HG02884 (cell line): Measurements from ENCODE around the gene SMG6.

ENCODE experiments used
- ATAC-seq: cut with Tn5 transposase; IDR thresholded peaks from one replicate; pipeline ENCODE4 v1.9.1; 2021; ENCODE audit warnings: mild to moderate bottlenecking, moderate library complexity; ENCODE audit not compliant: unreplicated experiment

The SMG6 gene

DNA sequence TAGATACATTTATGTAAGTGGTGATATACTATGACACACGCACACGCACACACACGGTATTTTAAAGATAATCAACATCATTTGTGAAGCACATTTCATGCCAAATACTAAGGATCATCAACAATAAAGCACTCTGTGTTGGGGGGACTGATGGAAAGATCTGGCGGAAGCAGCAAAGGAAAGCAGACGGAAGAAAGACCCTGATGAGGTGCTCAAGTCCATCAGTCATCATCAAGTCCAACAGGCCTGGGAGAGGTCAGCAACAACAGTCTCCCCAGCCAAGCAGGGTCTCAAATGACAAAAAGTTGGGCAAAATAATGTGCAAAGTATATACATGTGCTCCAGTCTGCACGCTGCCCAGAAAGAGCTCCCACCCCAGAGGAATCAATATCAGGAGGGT, 193.1 kb downstream of the SMG6 start:
- no peak for ATAC-seq

DNA sequence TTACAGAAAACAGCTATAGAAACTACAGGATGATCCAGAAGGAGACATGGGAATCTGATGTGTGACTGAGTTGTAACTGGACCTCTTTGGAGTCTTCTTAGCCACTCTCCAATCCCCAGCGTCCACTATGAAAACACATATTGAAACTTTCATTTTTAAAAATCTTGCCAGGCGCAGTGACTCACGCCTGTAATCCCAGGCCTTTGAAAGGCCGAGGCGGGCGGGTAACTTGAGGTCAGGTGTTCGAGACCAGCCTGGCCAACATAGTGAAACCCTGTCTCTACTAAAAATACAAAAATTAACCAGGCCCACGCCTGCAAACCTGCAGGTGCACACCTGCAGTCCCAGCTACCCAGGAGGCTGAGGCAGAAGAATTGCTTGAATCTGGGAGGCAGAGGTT, 195.4 kb downstream of the SMG6 start:
- ATAC-seq = no peak

DNA sequence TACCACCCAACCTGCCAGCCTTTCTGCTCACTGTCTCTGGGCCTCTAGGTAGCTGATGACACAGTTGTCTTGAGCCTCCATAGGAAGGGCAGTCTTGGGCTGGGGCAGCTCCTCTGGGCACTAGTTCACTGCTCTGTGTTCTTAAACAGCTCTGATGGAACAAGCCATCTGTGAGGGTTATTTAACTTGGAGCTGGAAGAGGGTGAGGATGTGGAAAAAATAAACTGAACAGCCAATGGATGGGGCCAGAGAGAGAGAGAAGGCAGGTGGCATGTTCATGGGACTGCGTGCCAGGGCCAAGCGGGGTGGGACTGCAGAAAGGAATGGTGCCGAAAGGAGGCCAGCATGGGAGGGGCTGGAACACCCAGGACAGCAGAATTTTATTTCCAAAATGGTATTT, 196.1 kb downstream of the SMG6 start:
- no peak for ATAC-seq

DNA sequence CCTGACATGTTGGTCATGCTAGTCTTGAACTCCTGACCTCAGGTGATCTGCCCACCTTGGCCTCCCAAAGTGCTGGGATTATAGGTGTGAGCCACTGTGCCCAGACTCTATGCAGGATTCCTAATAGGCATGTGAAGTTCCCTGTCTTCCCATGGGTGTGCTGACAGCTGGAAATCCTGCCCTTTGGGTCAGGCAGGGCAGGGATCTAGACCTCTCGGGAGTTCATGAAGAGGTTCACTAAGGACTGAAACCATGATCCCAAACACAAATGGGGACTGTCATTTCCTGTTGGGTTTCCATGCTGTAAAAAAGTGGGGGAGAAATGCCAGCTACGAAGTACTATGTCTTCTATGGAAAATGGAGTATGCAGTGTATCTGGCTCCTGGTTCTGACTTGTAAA, 196.5 kb downstream of the SMG6 start:
- ATAC-seq = no peak

DNA sequence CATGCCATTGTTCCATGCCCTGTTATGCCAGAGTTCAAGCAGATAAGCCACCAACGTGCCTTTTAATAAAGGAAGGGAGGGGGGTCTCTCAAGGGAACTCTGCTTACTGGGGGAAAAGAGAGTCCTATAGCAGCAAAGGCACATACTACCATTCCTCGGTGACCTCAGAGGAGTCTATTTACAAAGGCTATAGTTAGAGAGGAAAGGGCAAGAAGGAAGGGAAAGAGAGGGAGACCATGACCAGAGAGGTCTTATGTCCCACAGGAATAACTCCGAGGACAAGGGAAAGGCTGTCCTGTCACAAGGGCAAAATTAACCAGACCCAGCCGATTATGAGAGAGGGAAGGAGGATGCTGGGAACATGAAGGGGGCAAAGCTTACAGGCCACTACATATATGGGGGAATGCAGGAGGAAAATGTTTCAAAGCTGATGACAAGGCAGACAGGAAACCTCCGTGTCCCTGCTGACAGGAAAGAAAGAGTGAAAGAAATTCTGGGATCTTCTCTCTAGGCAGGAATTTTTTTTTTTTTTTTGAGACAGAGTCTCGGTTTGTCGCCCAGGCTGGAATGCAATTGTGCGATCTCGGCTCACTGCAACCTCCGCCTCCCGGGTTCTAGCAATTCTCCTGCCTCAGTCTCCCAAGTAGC, 197.2 kb downstream of the SMG6 start:
- no peak for ATAC-seq

DNA sequence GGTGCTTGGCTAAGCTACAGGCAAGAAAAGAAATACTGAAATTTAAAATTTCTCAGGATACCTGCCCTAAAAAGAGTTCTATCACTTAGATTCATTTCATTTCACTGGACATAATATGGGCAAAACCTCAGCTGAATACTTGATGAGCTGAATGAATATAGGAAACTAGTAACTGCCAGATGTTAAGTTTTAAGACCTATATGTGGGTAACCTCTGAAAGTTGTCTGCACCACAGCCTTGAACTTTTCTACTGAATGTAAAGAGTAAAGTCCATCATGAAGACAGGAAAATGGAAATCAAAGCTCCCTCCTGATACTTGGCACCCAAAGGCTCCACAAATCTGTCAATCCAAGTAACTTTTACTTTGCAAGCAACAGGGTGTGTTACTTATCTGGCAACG, 197.9 kb downstream of the SMG6 start:
- ATAC-seq = no peak

DNA sequence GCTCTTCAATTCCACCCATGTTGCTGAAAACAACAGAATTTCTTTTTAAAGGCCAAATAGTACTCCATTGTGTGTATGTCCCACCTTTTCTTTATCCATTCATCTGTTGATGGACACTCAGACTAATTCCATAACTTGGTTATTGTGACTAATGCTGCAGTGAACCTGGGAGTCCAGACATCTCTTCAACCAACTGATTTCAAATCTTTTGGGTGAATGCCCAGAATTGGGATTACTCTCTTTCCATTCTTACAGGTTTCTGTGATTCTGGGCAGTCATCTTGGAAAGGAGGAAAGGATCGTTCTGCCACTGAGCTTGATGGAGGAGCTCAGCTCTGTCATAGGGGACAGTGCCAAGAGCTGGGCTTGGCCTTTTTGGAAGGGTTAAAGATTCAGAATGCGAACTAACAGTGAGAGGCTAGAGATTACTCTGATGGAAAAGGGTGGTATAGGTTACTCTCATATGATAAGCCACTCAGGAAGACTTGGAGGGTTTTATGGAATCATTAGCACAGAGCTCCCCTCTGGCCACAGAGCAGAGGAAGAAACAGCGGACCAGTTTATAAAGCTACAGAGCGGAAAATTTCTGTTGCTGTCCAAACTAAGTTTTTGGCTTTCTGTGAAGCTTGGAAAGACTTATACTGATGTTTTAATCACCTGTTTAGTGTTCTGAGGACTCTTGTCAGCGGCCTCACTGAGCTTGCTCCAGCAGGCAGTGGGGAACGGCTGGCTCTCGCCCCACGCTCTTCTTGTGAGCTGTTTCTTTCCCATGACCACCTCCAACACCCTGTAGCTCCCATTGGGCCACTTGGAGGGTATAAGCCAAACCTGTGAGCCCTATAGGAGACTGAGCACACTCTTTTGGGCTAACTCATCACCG, 200.4 kb downstream of the SMG6 start:
- ATAC-seq = no peak

DNA sequence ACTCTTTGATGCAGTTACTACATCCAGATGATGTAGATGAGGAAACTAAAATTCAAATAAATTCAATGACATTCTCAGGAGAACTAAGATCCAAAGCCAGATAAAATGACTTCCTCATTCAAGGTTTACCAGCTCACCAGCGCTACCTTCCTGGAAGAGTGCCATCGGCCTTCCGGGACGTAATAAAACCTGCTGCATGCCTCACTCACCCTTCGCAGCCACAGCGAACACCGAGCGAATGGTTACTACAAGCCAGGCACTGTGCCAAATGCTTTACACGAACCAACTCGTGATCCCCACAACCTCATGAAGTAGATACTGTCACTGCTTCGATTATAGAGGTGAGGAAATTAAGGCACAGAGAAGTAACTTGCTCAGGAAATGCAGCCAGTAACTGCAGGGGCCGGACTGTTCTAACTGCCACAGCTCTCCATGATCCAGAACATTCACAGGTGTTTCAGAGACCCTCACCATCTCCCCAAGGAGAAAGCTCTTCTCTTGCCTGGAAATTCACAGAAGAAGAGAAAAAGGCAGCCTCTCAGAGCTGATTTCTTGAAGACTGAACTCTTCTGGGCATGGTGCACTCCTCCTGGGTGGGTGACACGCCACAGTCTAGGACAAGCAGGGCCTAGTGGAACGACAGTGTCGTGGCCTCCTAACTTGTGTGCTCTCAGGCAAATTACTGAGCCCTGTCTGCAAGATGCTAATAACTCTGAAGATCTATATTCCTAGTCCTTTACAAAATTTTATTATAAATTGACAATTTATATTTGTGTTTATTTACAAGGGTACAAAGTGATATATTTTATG, 201.9 kb downstream of the SMG6 start:
- ATAC-seq = no peak

DNA sequence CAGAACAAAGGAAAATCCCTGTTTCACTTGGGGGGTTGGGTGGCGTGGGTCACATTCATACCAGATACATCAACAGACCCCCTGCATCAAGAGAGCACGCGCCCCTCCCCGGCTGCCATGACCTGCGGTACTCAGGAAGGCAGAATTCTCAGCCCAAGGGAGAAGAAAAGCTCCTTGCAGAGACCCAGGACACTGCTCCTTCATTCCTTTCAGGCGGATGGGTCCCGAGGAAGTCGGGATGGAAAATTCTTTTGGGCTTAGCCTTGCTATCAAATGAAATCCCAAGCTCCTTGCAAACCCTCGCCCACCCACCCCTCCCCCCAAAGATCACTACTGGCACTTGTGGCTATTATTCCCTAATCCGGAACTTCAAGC, 208.1 kb downstream of the SMG6 start:
- ATAC-seq = no peak

DNA sequence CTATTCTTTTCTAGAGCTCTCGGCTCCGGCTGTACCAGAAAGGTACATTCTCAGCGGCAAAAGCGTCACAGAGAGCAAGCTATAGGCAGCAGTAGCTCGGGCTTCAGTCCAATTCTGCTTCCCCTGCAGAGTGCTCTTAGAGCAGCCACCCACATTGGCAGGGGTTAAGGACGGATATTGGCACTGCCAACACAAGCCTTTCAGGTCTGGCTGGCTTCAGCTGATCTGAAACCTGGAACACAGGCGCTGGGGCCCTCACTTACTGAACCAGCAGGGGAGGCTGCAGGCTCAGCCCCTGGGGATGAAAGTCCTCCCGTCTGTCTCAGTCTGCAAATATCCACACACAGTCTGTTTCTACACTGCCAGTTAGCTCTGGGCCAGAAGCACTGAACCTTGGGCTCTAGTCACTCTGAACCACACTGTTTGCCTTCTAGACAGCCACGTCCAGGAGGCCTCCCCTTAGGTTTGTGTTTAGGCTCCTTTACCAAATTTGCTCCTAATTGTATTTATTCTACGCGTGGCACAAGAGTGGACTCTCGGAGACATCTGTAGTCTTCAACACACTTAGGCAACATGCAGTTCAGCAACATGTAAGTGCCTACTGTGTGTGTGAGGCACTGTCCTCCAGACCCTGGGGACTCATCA, 208.6 kb downstream of the SMG6 start:
- ATAC-seq = no peak

DNA sequence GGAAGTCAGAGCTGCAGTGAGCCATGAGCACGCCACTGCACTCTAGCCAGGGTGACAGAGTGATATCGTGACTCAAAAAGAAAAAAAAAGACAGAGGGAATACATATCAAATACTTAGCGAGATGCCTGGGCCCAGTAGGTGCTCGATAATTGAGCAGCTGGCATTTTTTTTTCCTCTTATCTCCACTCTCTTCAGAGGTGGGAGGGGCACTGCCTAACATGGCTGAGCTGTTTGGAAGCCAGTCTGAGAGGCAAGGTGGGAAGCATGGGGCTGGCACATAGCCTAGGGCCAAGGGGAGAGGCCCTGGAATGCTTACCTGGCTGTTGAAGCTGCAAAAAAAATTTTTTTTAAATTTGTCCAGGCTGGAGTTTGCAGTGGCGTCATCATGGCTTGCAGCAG, 210.2 kb downstream of the SMG6 start:
- no peak for ATAC-seq

DNA sequence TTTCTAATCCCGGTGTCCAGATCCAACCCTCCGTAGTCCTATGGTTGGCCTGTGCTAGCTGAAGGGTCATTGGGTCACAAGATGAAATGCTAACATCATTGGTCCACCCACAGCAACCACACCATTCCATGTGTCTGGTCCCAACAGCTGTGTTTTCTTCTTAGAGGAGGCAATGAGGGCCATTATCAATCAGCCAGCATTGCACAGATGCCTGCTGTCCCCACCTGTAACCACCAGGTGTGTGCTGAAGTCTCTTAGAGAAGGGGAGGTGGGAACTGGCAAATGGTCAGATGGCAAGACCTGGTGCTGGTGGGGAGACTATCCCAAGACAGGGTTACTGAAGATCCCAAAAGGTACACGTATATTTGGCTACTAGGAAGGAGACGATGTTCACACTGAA, 211.3 kb downstream of the SMG6 start:
- no peak for ATAC-seq

DNA sequence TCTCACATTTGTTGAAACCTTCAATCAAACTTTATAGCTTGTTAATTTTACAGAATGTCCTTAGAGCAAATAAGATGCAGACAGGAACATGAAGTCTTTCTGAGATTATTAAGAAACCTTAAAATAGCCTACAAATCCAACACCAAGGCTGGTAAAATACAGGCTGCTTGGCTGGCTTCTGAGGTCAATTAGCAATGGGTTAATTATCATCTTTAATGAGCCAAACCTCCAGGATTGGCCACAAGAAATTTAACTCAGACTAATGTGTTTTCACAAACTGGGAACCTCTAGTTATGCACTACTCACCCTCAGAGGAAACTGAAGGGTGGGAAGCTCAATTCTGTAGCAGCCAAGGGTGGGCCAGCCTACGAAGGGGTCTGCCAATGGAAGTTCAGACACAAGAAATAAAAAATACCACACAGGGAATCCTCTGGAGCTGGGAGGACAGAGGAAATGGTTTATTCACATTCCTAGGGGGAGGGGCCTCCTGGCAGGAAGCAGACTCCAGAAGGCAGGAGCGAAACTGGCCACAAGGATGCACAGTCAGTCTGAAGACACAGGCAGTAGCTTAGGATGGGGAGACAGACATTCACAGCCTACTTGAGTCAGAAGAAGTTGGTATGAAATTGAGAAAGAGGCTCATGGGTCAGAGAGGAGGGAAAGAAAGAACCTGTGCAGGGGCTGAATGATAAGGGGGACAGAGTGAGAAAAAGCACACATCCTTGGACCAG, 212.6 kb downstream of the SMG6 start:
- ATAC-seq = no peak

DNA sequence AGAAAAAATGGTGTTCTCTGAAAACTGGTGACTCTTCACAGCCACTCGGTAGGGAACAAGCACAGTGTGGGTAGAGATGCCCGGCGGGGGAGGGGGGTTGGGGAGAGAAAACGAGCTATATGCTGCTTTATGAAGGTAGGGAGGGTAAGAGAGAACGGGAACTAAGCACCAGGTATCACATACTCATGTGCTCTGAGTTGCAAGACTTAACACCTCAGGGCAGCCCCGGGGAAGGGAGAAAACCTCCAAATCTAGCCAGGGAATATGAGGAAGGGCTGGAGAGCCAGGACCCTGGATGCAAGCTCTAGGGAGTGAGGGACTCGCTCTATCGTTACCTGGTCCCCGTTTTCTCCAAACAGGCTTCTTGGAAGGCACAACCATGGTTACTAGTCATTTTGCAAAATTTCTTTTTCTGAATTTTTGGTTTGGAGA, 213.4 kb downstream of the SMG6 start:
- no peak for ATAC-seq

DNA sequence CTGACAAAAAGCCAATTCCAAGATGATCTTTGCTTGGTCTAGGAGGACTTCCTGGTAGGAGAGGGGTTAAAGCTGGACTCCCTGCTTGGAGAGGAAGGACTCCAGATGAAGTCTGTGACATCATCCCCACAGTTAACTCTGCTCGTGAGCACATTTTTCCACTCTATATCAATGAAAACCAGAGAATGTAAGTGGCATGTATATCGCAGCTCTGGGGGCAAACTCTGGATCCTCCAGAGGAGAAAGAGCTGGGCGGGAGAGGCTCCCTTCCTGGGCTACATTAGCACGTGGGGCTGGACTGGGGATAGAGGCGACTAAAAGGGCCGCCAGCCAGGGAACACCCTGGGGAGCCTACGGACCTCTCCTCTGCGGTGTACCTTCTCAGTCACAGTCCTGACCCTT, 214.6 kb downstream of the SMG6 start:
- ATAC-seq = peak; percentile 27

DNA sequence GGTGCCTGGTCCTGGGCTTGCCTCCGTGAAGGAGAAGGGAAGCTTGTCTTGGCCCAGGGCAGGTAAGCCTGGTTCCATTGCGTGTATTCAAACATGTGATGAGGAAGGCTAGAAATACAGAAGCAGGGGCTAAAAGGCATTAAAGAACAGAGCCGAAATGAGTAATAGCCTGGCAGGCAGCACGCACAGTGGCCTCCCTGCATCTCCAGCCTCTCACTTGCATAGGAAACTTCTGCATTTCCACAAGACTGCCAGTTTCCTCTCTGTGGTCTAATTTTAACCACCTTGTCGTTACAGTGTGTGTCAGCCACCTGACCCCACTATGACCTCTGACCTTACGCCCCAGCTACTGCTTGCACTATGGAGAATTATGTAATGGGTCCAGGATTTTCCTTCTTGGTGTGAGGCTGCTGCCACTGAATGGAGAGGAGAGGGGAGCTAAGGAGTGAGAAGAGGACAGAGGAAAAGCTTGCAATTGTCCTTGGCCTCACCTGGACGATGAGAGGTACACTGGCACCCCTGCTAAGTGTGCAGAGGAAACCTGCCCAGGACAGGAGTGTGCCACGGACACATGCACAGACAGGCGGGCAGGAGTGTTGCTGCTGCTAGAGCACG, 215.9 kb downstream of the SMG6 start:
- no peak for ATAC-seq

DNA sequence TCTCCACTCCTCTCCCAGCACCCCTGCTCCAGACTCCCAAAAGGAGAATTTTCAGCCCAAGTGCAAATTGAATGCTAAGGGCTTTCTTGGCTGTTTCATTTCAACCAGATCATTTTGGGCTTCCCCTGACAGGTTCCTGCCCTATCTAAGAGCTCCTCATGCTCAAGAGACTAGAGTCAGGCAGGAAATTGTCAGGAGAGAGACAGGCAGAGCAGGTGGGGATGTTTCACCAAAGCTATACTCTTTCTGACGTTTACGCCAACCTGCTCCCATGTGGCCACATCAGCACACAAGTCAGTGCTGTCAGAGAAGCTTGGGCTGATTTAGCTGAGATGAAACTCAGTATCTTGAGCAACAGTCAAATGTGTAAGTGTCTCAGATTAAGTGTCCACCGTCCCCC, 217.3 kb downstream of the SMG6 start:
- no peak for ATAC-seq

DNA sequence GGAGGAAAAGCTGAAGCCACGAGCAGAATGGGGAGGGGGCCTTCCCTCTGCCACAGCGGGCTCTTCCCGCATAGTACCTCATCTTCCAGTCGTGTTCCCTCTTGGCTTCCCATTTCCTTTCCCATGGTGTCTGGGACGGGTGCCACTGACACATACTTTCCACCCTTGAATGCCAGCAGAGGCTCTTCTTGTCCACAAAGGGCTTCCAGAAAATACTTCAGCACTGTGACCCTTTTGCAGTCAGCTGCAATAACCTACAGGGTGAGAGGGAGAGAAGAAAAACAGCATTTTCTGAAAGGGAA, 218.0 kb downstream of the SMG6 start:
- ATAC-seq = no peak

DNA sequence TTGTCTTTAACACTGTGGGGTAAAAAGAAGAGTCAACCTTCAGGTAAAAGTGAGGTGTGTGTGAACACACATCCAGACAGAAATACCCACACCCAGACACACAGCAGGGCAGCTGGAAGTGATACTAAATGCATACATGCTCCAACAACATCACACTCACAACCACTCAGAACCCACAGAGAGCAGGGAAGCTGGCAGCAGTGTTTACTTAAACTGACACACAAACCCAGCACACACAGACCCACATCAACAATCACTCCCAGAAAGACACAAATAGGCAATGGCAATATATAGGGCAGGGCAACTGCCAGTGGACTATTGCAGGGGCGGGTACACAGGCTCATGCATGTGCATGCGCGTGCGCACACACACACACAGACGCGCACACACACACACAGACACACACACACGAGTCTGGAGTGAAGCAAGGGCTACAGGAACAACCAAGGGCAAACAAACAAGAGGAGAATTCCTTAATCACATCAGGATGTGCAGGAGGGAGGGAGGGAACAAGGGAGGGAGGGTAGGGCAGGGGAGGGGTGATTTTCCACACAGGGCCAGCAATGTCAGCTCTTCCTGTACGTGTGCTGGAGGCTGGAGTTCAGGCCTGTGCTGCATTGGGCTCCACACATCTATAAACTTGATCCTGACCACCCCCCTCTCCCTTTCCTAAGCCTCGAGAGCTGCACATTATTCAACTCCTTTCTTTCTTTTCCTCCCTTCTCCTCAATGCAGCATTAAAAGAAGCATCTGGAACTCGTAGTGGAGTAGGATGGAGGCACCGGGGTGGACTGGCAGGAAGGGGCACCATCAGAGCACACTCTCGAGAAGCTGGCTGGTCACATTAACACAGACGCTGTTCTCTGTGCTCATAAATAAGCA, 218.6 kb downstream of the SMG6 start:
- no peak for ATAC-seq
